ENCODE results near the gene TGM1.

Gene TGM1

DNA sequence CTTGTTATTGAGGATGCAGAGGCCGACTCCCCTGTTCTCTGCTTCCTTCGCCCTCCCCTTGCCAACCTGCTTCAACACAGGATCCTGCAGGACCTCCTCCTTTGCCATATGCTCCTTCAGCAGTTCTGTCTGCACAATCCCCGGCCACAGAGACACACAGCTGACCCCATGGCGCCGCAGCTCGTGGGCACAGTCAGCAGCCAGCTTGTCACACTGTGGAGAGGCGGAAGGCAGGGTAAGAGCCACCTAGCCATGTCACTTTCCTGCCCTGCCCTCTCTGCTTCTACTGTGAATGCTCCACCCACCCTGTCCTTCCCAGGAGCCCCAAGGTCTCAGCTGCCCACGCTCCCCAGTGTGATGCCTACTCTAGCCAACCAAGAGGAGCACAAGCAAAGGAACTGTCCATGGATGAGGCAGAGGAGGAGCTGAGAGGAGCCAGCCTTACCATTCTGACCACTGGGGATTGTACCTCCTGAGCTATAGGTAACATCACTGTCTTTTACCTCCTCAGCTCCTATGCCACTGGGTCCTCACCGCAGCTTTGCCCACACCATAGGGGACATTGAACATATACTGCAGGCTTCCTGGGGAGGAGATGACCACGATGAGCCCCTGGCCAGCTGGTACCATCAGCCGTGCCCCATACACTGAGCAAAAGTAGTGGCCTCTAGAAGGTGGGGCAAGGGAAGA lies 29.3 kb upstream of the TGM1 start:
- DNase-seq (ENCODE audit: low read depth, low spot score), result no peak

DNA sequence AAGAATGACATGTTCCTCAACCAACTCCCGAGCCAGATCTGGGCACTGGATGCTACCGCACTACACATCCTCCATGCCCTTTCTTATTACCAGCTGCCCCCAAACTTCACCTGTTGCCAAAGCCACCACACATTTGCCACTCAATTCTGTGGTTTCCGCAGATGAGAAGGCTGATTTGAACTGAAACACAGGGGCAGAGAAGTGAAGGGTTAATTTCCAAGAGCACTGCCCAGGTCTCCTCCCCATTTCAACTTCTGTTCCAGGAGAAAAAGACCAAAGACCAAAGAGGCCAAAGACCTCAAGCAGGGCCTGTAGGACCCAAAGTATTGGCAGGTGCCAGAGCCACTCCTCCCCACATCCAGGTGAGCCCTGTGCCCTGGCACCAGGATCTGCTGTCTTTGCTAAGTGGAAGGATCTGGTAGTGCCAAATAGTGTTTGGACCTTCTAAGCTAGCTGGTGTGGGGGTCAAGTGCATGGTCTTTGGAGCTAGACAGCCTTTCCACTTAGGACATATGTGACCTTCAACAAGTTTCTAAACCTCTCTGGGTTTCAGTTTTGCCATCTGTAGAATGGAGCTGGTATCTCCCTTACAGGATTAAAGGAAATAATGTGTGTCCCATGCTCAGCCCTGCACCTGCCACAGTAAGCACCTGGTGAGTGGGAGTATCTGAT lies 28.6 kb upstream of the TGM1 start:
- DNase-seq (ENCODE audit: low read depth, low spot score), result no peak

DNA sequence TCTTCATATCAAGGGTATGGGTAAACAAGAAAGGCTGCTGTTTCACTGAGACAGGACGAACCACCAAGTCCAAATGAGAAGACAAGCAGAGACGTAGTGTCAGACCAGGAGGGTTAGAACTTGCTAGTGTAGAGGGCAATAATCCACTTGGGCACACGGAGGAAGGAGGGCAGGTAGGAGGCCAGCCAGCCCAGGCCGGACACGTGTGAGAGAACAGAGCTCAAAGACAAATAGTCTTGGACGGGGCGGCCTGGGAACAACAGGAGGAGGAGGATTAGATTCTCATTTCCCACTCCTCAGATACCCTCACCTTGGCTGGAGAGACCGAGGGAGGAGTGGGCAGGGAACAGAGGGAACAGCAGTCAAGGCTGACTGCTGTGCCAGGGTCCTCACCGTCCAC lies 27.8 kb upstream of the TGM1 start:
- DNase-seq (ENCODE audit: low read depth, low spot score), result no peak

DNA sequence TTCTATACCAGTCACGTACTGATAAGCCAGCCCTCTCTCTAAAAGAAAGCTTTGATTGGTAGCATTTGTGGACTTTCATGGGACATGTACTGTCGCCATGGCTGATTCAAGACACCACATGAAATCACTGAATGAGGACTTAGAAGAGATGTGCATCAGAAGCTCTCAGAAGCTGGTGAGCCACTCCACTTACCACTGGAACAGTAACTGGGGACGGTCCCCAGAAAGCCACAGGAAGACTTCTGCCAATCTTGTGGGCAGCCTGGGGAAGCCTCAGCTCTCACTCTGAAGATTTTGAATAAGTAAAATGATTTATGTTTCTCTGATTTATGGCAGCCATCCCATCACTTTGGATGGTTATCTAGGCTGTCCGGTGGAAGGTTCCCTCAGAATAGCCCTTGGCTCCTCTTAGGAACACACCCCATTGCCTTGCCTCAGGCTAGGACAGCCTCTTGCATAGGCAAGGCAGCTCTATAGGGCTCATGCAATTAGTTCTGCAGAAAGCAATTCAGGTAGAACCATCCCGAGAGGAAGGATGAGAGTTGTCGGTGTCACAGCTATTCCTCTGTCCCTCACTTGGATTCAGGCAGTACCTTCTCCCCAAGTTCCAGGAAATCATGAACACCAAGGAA lies 26.8 kb upstream of the TGM1 start:
- DNase-seq (ENCODE audit: low read depth, low spot score), result no peak

DNA sequence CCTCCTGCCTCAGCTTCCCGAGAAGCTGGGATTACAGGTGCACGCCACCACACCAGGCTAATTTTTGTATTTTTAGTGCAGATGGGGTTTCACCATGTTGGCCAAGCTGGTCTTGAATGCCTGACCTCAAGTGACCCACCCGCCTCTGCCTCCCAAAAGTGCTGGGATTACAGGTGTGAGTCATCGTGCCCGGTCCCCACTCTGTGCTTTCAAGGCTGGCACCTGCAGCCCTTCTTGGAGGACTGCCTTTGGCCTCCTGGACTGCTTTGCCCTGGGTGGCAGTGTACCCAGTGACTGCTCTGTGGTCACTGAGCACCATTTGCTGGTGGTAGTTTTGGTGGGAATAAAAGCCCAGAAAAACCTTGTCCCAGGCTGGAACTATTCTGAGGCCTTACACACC lies 24.0 kb upstream of the TGM1 start:
- no peak for DNase-seq (ENCODE audit: low read depth, low spot score)

DNA sequence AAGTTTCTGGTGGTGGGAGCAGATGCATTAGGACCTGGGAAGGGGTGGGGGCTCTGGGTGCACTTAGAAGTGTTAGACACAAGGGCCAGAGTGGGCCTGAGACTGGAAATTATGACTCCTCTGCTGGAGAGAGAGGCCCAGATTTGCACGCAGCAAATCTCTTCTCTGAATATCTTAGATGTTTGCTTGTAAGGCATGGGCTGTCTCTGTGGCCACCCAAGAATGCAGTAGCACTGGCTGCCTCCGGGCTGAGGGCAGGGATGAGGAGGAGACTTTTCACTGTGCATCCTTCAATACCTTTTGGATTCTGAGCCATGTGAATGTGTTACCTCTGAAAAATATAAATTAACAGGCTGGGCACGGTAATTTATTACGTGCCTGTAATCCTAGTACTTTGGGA lies 22.4 kb upstream of the TGM1 start:
- no peak for DNase-seq (ENCODE audit: low read depth, low spot score)

DNA sequence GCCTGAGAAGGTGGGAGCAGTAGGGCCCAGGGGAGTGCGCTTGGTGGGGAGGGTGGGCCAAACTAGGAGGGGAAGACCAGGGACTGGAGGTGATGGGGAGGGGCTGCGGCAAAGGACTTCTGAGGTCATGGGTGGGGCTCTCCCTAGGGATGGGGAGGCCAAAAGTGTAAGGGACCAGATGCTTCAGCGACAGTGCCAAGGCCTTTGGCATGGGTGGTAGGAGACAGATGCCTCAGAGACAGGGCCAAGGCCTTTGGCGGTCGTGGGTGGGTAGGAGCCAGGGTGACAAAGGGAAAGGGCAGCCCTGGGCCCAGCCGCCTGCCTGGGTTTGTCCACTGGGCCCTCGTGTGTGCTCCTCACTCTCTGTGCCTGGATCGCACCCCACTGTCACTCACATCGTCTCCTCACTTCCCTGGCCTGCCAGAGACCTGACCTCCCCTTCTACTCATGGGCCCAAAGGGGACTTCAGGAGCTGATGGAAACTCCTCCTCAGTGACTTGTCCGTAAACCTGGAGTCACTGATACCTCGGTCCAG lies 21.6 kb upstream of the TGM1 start:
- DNase-seq (ENCODE audit: low read depth, low spot score), result no peak

DNA sequence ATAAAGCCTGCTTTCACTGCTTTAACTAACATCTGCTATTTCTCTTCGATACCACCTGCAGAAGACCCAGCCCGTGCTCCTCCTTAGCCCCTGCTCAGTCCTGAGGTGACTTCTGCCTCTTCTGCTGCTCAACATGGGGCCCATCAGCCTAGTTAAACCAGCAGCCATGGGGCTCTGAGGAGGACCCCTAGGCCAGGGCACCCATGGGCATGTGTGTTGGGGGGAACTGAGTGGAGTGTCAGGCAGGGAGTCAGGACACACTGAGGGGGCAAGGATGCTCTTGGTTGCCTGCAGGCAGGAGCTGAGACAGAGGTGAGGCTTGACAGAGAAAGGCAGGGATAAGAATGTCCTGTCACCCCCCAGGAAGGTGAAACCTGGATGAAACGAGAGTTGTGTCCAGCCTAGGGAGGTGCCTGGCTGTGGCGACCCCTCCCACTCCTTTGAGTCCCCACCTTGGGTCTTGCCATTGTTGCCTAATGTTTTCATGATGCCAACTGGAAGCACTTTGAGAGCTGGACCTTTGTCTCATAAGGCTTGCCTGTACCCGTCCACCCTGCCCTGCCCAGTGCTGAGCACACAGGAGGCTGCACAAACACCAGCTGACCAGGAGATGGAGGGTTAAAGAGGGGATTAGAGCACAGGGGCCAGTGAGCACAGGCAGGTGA lies 21.0 kb upstream of the TGM1 start:
- no peak for DNase-seq (ENCODE audit: low read depth, low spot score)

DNA sequence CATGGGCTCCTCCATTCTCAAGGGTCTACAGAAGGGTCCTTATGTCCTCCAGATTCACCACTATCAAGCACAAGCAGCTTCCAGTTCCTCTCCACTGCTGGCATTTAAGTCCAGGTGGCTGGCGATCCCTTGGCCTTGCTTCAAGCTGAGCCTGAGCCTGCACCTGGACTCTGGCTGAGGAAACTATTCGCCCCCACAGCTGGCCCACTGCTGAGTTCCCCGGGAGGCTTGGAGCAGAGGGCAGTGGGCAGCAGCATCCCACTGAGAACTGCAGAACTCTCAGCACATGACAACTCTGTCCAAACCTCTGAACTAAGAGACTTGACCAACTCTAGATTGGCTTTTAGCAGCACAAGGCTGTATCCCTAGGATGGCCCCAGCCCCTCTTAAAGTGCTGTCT lies 19.8 kb upstream of the TGM1 start:
- no peak for DNase-seq (ENCODE audit: low read depth, low spot score)

DNA sequence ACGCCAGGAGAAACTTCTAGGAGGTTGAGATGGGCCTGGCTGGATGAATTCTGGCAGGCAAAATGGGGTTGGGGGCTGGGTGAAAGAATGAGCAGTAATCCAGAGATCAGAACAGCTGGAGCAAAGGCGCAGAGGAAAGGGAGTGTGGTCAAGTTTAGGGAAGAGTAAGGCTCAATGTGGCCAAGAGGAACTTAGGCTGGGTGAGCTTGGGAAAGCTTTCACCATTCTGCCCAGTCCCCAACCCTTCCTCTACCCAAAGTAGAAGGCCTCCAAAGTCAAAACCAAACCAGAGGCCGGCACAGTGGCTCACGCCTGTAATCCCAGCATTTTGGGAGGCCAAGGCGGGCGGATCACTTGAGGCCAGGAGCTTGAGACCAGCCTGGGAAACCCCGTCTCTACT lies 18.7 kb upstream of the TGM1 start:
- DNase-seq (ENCODE audit: low read depth, low spot score), result no peak

DNA sequence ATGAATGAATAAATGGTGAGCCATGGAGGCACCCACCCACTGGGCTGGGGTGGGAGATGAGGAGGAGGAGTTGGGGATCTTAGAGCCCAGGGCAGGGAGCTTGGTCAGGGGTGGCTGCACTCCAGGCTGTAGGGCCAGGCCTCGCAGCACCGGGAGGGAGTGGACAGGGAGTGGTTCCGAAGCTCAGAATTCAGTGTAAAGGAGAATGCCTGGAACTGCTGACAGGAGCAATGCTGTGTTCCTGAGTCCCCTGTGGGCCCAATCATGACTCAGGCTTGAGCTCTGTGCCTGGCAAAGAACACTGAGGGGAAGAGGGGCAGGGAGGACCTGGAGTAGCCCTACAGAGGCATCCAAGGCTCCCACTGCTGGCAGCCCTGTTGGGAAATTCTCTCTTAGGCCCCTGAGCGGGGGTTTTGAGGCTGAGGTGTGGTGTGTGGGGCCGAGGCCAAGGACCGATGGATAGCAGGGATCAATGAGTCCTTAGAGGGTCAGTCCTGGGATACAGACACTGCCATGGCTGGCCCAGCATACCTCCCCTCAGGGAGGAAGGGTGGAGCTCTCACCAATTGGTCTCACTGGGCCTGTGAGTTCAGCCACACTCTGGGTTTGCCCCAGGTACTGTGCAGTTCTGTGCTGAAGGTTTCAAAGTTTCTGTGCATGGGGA lies 18.0 kb upstream of the TGM1 start:
- no peak for DNase-seq (ENCODE audit: low read depth, low spot score)

DNA sequence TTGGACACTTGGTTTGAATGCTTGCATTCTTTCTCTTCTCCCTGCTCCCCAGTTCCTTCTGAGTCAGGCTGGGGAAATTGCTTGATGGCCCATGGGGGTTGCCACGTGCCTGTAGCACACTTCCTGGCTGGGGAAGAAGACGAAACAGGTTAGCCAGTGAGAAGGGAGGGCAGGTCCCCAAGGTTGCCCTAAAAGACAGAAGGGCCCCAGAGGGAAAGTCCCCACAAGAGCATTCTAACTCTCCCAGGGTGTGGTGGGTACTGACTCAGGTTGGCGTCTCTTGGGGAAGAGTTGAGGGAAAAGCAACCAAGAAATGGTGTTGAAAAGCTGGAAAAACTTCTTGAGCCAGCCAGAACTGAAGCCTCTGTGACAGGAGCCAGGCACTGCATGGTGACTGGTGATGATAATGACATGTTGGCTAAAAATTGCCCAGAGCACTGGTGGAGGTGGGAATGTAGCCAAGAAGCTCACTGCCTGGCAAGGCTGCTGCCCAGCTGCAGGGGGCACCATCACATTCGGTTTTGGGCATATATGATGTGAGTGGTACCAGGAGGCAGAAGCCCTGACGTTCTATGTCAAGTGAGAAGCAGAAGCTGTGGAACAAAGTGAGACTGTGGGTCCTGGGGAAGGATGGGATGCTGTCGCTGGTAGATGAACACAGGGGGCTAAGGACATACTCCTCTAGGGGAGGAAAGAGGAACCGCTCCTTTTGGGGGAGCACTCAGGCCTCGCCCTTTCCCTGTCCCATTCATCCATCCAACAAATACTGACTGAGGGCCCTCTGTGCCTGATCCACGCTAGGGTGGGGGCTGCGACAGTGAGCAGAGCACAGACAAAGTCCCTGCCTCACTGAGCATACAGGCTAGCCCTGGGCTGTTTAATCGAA lies 16.6 kb upstream of the TGM1 start:
- DNase-seq (ENCODE audit: low read depth, low spot score), result no peak

DNA sequence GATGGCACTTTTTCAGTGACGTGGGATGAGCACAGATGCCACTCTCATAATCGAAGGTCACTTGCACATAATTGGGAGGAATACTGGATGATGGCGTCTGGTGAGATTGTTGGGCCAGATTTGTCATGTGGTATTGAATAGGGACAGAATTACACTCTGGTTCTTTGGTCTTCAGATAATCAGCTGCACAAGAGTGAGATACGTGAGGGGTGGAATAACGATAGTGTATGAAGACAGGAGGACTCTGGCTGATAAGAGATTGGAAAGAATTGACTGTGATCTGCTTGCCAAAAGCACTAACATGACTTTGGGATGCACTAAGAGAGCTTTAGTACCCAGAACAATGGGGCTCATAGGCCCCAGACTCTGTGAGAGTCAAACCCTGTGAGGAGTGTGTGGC lies 15.4 kb upstream of the TGM1 start:
- DNase-seq (ENCODE audit: low read depth, low spot score), result no peak

DNA sequence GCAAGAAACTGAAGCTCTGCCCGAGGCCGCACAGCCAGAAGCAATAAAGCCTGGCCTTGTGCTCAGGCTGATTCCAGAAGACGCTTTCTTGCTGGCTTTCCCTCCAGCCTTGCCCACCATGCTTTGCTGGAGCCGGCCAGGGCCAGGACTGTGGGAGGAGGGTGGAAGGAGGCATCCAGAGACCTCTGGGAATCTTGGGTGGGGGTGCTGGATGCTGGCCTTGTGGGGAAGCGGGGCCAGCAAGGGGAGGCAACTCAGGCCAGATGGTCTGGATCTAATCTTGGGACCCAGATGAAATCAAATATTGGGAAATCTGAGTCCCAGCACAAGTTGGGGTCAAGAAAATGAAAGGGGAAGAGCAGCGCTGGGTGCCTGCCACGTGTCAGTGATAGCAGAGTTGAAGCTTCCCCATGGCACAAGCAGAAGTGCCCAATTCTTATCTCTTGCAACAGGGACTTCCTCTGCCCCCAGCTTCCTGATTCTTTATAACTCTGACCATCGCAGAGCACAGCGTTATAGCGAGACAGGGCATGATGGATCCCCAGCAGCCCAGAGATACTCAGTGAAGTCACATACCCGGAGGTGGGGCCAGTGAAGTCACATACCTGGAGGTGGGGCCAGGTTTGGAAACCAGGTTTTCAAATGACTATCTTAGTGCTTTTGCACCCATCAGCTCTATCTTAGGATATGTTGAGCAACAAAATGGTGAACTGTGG lies 14.8 kb upstream of the TGM1 start:
- no peak for DNase-seq (ENCODE audit: low read depth, low spot score)

DNA sequence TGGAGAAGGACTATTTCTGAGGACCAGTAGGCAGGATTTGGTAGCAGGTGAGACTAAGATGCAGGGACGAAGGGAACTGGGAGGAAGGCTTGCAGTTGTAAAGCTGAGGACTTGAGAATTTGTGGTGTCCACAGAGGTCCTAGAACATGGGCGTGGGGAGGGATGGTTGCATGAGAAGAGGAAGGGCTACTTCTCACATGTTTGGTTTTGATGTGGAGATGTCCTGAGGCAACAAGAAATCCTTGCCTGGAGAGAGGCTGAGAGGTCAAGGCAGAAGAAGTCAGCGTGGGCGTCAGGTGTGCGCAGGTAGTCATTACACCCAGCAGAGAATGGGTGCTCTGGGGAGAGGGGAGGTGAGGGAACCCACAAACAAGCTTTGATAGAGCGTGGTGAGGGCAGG lies 14.1 kb upstream of the TGM1 start:
- DNase-seq (ENCODE audit: low read depth, low spot score), result no peak

DNA sequence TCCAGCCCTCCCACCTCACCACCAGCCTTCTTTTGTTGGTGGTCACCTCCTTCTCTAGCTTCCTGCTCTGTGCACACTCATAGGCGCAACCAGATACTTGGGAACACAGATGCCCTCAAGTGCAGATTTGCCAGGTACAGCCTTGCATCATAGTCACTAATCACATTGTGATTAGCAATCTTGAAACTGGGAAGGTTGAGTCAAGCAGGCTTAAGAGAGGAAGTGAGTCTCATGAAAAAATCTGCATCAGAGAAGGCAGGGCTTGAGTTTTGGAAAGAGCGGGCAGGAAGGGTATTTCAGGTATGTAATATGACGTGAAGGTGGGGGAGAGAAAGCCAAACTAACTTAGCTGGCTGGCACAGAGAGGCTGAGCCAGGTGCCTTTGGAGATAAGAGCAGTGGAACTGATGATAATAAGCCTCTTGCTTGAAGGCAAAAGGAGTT lies 11.1 kb upstream of the TGM1 start:
- no peak for DNase-seq (ENCODE audit: low read depth, low spot score)

DNA sequence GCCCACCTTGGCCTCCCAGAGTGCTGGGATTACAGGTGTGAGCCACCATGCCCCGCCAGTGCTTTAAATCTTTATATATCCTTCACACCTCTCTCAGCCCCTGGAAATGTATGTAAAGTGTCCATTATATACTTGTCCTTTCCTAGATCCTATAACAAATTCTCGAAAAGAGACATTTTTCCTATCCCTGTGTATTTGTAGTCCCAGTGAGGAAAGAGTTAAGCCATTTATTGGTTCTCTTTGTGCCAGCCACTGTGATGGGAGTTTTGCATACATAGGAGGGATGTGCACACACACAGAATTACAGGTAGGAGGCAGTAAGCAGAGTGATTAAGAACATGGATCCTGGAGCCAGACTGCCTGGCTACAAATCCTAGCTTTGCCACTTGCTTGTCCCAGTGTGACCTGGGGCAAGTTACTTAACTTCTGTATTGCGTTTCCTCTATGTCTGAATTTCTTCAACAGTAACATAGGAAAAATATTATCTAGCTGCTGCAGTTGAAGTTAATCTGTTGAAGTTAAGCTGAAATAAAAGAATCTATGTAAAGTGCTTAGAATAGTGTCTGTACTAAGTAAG lies 10.5 kb upstream of the TGM1 start:
- DNase-seq (ENCODE audit: low read depth, low spot score), result no peak

DNA sequence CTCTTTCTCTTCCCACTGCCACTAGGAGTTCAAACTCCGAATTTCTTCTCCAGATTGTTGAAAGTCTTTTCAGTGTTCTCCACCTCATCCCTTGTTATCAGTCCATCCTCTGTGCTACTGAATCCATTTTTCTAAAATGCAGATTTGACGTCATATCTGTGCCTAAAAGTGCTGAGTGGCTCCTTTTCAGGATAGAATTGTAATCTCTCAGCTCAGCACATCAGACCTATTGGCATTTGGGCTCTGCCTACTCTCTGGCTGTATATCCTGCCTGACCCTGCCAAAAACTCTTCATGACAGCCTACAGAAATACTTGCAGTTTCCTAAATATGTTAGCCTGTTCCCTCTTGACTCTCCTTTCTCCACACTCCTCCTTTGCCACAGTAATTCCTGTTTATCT lies 9.5 kb upstream of the TGM1 start:
- DNase-seq (ENCODE audit: low read depth, low spot score), result no peak

DNA sequence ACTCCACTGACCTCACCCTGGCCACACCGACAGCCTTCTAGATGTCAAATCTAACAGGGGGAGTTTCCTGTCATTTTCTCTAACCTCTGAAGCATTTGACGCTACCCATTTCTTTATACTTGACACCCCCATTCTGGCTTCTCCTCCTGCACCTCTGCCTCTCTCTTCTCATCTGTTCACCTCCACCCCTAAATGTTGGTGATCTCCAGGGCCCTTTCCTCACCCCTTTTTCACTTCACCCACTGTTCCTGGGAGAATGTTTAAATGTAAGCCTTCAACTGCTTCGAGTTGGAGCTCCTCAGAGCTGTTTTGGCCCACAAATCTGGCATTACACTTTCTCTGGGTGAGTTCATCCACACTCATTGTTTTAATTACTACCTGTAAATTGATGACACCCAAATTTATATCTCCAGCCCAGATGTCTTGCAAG lies 8.9 kb upstream of the TGM1 start:
- DNase-seq (ENCODE audit: low read depth, low spot score), result no peak
